Mesenteric fat pad (tissue), 1 donor: ENCODE results near the gene IL27RA. TPM values are rescaled to one million over a fixed set of nuclear protein-coding genes. Genes with fewer than 3 reads are reported as not detected.

Experiments
- DNase-seq: peaks from one replicate; pipeline ENCODE4 v3.0.0-alpha.2; 2020; ENCODE audit warnings: low spot score
- total RNA-seq: library from RNA; stranded (reverse); fragmentation: NEBNext Ultra II Directional; extraction: Animal tissue kit (Norgen Biotek cat#: 25700); gene quantifications from one replicate; pipeline ENCODE4 v1.2.1, GENCODE V29; 2021
- donor health status: DM: yes; HTN: yes; CAD: no.

The IL27RA gene
- total RNA-seq, 1 donor from 2014 or later: 8.5 TPM

DNA sequence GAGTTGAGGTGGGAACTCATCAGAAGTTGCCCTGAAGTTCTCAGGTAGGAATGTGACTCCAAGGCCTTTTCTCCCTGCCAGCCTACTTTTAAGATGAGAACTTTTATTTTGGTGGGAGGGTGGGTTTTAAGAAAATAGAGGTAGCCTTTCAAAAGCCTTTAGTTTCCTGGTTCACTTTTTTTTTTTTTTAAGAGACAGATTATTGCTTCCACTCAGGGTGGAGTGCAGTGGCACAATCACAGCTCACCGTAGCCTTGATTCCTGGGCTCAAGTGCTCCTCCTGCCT, 51.1 kb downstream of the IL27RA start:
- DNase-seq: no peak

DNA sequence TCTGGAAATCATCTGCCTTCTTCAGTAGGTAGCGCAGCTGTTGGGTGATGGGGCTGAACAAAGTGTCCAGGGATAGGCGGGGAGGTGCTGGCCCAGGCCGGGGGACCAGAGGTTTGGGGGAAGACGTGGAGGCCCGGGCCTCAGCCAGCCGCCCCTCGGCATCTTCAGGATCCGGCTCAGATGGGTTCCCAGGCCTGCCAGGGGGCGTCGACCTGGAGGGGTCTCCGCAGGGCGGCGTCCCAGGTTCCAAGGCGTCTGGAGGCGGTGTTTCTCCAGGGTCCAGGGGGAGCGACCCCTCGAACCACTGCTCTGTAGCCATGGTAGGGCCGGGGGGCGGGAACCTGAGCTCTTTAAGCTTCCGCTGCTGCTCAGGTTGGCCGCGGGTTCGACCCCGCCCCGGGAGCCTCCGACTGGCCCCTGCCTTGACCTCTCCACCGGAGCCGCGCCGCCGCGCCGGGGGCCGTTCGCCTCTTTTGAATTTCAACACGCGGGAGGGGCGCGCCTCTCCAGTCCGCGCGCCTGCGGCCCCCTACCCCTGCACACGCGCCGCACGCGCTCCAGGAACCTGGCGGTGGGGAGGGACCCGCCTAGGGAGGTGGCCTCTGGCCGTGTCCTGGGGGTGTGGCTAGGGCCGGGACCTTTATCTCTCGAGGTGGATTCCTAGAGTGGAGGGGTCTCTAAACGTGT, 53.9 kb downstream of the IL27RA start, which contains the start of gene C19orf67:
TSS of gene C19orf67 (minus strand) at position 475 of the 687 bp plus-strand sequence. CDS start at position 319, 156 bp downstream.
- no peak for DNase-seq

DNA sequence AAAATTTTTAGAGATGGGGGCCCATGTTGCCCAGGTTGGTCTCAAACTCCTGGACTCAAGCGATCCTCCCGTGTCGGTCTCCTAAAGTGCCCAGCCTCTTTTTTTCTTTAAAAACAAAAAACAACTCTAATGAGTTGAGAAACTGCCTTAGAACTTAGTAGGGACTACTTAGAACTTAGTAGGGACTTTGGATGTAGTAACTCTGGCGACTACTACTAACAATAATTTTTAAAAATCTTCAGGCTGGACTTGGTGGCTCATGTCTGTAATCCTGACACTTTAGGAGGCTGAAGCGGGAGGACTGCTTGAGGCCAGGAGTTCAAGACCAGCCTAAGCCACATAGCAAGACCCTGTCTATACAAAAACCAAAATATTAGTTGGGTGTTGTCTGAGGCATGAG, 54.5 kb downstream of the IL27RA start:
- no peak for DNase-seq

DNA sequence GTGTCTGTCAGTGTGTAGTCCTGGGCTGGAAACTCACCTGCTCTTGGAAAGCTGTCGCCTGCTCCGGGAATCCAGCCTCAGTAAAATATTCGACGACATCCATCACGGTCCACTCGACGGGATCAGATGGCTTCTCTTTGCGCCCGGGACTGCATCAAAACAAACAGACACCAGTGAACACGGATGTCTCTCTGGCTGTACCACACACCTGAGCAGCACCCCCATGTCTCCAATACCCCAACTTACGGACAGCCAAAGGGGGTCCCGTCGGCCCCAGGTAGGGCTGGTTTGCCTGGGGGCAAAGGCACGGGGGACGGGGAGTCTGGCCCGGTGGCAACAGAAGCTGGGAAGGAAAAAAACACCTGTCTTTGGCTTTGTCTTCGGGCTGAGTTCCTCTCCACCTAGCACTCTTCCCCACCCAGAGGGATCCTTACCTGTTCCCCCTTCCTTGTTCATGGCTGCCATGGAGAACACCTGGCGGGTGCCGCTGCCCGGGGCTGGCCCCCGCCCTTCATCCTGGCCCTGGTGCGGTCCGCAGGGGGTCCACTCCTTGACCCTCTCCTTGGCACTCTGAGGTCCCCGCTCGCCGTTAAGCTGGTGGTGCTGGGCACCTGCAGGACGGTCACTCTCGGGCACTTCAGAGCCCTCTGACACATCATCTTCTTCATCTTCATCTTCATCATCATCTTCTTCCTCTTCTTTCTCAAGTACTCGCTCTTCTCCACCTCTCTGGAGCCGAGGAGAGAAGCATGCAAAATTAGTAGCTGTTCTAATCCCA, 57.3 kb downstream of the IL27RA start:
- no peak for DNase-seq

DNA sequence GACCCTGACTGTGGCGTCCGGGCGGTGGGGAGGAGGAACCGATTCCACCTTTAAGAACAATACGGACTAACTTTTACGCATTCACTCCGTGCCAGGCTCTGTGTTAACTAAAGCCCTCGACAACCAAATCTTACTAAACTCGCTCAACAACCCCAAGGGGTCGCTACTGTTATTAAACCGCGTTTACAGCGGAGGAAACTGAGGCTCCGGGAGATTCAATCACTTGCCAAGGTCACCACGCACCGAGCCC, 57.8 kb downstream of the IL27RA start:
- DNase-seq: no peak

DNA sequence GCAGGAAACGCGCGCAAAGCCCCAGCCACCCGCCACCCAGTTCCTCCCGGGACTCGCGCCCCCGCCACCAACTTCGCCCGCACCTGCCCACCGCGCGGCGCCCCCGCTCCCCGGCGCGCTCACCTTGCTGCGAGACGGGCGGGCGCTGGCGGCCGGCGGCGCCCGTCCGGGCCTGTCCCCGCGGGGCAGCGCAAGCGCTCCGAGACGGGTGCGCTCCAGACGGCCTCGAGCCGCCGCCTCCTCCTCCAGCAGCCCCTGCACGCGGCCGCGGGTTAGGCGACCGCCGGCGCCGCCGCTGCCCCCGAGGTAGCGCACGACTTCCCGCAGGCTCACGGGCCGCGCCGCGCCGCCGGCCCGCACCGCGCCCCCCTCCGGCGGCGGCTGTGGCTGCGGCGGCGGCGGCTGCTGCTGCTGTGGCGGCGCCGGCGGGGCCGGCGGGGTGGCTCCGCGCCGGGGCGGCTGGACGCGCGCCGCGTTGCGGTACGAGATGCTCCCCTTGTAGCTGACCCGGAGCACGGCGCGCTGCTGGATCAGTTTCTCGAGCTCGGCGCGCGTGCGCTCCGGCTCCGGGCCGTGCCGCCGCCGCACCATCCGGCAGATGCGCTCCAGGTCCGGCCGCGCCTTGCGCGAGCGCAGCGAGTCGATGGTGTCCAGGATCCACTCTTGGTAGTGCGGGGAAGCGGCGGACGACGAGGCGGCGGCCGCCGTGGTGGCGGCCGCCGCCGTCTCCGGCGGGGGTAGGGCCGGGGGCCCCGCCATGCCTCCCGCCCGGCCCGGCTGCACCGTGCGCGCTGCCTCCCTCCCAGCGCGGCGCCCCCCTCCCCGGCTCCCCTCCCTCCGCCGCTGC, 58.3 kb downstream of the IL27RA start:
- no peak for DNase-seq

DNA sequence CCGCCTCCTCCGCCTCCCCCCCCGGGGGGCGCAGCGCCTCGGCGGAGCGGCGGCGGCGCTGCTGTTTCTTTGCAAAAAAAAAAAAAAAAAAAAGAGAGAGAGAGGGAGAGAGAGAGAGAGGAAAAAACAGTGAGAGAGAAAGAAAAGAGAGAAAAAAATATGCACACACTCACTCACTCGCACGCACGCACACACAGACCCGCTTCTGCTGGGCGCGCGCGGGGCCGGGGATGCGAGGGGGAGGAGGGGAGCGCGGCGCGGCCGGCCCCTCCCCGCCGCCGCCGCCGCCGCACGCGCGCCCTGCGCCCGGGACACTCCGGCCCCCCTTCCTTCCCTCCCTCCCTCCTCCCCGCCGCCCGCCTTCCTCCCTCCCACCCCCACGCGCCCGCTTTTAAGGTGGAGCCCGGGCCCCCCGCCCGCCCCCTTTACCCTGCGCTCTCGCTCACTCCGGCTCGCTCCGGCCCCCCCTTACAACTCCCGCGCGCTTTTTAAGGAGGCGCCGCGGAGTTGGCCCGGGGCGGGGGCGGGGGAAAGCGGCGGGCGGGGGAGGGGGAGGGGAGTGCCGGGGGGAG, 59.0 kb downstream of the IL27RA start, which contains the start of gene SAMD1:
TSS of gene SAMD1 (minus strand) at position 243 of the 572 bp plus-strand sequence.
- DNase-seq: no peak

DNA sequence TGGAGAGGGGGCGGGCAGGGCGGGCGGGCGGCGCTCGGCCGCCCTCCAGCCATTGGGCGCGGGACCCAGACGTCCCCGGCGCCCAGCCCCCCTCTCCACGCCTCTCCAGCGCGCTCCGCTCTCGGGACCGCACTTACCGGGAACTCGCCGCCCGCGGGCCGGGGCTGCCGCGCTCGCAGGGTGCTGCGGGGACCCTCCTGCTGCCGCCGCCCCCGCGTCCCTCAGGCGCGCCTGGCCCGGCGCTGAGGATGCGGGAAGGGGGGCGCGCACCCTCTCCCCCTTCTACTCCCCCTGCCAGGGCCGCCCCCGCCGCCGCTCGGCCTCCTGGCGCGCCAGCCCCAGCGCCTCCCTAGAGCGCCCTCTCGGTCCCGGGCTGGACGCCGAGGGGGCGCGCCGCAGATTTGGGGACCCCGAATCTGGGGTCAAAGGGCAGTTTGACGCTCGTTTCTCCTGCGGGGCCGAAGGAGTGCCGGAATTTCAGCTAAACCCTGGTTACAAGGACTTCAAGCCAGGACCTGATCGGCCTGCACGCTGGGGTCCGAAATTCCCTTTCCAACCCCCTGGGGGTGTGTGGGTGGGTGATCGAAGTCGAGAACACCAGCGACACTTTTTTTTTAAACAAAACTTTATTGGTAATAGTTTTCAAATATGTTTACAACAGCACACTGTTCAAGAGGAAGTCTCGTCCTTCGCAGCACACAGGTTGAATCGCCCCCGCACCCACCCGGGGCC, 59.7 kb downstream of the IL27RA start:
- DNase-seq: no peak

DNA sequence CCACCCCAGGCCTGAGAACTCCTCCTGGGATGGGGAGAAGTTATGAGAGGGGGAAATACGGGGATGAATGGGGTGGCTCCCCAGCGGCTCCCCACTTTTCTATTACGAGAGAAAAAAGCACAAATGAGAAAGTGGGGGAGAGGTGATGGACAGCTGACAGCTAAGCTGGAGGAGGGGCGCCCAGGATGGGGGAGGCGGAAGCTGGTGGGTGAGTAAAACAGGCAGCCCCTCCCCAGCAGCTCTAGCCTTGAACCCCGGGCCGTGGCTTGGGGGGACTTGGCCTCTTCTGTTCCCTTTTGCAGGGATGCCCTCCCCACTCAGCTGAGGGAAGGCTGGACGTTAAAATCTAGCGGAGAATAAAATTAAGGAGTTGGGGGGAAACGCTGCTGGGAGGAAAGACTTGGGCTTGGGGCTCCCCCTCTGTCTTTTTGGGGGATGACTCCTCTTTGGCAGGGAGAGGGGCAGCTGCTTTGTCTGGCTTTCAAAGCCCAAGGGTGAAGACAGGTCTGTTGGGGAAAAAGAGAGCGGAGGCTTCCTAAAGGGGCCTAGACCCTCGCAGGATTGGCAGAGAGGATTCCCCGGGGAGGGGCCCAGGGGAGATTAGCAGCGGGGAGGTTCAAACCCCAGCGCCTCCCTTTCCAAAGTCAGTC, 60.4 kb downstream of the IL27RA start:
- DNase-seq: no peak

DNA sequence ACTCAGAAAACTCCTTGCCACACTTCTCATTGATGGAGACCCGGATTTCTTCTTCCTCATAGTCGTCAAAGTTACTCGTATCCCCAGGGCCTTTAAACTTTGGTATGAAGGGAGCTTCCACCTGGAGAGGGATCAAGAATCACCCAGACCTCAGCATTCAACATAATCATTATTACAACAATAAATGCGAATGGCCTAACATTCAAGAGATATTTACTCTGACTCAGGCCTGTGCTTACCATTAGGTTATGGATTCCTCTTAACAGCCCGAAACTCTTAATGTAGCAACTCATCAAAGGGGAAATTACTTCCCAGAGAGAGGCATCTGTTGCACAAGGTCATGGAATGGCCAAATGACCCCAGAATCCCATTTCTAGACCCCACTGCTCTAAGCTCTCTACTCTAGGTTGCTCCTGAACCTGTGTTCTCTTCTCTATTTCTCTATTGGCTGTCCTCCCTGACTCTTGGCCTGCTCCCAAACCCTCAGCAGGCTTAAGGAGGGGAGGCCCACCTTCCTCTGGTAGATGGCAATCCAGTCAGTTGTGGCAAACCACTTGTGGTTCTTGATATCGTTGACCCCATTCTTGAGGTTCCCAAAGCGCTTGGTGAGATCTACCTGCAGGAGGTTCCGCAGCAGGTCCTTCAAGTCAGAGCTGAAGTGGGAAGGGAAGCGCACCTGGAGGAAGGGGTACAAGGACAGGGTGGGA, 61.7 kb downstream of the IL27RA start:
- DNase-seq: no peak

DNA sequence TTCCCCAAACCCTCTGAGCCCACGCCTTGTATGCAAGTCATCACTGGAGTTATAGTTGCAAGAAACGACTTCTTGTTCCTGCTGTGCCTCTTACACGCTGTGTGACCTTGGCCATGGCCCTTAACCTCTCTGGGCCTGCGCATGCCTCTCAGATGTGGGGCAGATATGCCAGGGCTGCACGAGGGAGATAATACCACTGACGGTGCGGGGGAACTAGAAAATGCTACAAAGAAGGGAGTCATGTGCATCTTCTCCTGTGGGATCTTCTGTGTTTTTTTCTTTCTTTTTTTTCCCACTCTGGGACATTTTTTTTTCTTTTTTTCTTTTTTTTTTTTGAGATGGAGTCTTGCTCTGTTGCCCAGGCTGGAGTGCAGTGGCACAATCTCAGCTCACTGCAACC, 63.3 kb downstream of the IL27RA start:
- DNase-seq: no peak

DNA sequence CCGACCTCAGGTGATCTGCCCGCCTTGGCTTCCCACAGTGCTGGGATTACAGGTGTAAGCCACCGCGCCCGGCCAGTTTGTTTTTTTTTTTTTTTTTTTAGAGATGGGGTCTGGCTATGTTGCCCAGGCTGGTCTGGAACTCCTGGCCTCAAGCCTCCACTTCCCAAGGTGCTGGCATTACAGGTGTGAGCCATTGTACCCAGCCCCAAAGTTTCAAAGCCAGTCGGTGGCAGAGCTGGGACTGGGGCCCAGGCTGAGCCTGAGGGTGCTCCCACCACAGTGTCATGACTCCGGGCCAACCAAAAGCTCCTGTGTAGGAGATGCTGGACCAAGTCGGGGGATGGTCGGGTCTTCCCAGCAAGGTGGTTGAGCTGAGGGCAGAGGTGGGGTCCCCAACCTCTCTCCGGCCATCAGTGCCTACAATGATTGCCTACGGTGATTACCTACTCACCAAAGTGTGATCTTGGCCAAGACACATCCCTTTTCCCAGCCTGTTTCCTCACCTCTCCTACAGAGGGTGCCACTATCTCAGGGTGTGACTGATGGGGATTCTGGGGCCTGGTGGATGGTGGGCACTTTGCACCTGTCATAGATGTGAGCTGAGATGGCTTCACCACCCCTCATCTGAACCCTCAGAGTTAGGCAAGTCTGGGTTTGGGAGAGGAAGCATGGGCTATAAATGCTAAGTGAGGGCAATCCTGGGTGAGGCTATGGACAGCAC, 64.9 kb downstream of the IL27RA start:
- DNase-seq: no peak

DNA sequence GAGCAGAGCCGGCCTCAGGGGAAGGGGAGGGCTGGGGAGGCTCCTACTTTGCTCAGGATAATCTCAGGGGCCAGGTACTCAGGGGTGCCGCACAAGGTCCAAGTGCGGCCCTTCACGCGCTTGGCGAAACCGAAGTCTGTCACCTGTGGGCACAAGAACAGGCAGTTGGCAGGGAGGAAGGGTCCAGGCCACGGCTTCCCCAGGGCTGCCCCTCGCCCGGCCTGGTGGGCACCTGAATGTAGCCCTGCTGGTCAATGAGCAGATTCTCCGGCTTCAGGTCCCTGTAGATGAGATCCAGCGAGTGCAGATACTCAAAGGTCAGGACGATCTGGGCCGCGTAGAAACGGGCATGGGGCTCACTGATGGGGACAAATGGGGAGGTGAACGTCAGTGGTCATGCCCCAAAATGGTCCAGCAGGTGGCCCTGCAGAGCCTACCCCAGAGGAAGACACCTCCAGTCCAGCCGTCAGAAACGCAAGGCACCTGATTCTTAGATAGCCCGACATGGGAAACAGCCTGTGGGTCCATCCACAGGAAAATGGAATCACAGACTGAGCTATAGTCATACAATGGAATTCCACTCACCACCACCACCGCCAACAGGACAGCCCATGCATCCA, 66.1 kb downstream of the IL27RA start:
- DNase-seq: no peak

DNA sequence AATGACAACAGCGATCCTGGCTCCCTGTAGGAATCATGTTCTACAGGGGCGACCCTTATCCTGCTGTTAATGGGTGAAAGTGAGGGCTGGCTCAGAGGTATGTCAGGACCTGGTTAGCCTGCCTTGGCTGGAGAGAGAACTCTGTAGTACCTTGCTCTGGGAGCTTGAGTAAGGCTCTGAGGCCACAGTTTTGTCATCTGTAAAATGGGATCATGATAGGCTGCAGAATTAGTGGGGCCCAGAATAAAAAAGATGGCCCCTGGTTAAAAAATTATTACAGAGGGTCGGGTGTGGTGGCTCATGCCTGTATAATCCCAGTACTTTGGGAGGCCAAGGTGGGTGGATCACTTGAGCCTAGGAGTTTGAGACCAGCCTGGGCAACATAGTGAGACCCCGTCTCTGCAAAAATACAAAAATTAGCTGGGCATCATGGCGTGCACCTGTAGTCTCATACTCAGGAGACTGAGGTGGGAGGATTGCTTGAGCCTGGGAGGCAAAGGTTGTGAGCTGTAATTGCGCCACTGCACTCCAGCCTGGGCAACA, 69.5 kb downstream of the IL27RA start:
- no peak for DNase-seq

DNA sequence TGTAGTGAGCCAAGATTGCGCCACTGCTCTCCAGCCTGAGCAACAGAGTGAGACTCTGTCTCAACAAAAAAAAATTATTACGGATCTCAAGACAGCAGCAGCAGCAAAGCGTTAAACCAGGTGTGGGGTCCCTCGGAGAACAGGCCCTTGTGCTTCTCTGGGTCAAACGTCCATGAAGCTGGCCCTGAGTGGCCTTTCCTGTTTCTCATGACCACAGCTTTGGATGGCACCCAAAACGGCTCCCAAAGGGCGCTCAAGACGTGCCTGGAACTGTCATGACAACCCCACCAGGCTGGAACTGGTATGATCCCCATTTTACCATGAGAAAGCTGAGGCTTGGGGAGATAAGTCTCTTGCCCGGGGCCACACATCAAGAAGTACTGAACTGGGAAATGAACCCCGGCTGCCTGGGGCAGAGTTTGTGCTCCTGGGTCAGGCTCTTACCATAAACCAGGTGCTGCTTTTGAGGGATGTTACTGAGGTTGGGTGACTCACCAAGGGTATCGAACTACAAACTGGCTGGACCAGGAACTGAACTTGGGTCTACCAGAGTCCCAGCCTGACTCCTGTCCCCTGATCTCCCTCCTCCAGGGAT, 70.6 kb downstream of the IL27RA start:
- DNase-seq: no peak

DNA sequence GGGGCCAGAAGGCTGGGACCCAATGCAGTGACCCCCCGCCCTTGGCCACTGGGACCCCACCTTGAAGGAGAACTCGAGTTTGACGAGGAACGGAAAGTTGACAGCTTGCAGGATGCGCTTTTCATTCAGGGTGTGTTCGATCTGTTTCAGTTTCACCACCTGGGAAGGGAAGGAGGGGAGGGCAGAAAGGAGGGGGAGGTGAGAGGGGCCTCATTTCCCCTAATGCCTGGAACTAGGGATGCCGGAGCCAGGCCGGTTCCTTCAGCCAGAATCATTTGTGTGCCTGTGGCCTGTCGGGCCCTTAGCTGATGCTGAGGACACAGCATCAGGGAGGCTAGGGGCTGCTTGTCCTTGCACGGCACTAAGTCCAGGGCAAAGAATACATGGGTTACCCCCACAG, 71.2 kb downstream of the IL27RA start:
- no peak for DNase-seq
